GM18519 (cell line): ENCODE data around the gene COL4A2.
"Not testable (repeated sequence)": the region's sequence is repeated elsewhere in the genome, so short reads cannot be mapped to it uniquely, and the experiment has no call there.

Experiments
- ATAC-seq: cut with Tn5 transposase; IDR thresholded peaks from one replicate; pipeline ENCODE4 v1.9.1; 2021; ENCODE audit warnings: mild to moderate bottlenecking, moderate library complexity; ENCODE audit not compliant: unreplicated experiment, low FRiP score

Gene COL4A2

GRCh38 chr13:110305544-110305943 lies 1.5 kb upstream of the COL4A2 start:
- ATAC-seq: no peak

- no peak for ATAC-seq
Observed at GRCh38 chr13:110305949-110306339, 1.1 kb upstream of the COL4A2 start.

GRCh38 chr13:110306340-110306959 lies 634 bp upstream of the COL4A2 start:
- ATAC-seq: no peak

GRCh38 chr13:110307767-110308655 lies 927 bp downstream of the COL4A2 start:
- ATAC-seq: no peak

- ATAC-seq: no peak
Observed at GRCh38 chr13:110308656-110309359, 1.7 kb downstream of the COL4A2 start.

GRCh38 chr13:110309661-110310524 lies 2.8 kb downstream of the COL4A2 start:
- no peak for ATAC-seq

GRCh38 chr13:110310541-110311442 lies 3.7 kb downstream of the COL4A2 start:
- no peak for ATAC-seq

GRCh38 chr13:110311443-110312338 lies 4.6 kb downstream of the COL4A2 start:
- no peak for ATAC-seq

- ATAC-seq: no peak
Observed at GRCh38 chr13:110312339-110313031, 5.4 kb downstream of the COL4A2 start.

GRCh38 chr13:110313261-110313660 lies 6.2 kb downstream of the COL4A2 start:
- not testable (repeated sequence) for ATAC-seq

GRCh38 chr13:110313733-110314132 lies 6.6 kb downstream of the COL4A2 start:
- not testable (repeated sequence) for ATAC-seq

- ATAC-seq: no peak
Observed at GRCh38 chr13:110314516-110315245, 7.6 kb downstream of the COL4A2 start.

- no peak for ATAC-seq
Observed at GRCh38 chr13:110316196-110316595, 9.1 kb downstream of the COL4A2 start.

- ATAC-seq: no peak
Observed at GRCh38 chr13:110317093-110317492, 10.0 kb downstream of the COL4A2 start.

- no peak for ATAC-seq
Observed at GRCh38 chr13:110317496-110318195, 10.6 kb downstream of the COL4A2 start.

GRCh38 chr13:110318920-110319319 lies 11.8 kb downstream of the COL4A2 start:
- no peak for ATAC-seq

- no peak for ATAC-seq
Observed at GRCh38 chr13:110319397-110319773, 12.3 kb downstream of the COL4A2 start.
